HepG2 (cell line): ENCODE results near the gene DACT2. TPM values are rescaled to one million over a fixed set of nuclear protein-coding genes. Genes with fewer than 3 reads are reported as not detected.
A peak's percentile ranks its signal among the peaks of the same experiment; 100 is the strongest.

Experiments
- BRD4 ChIP-seq: sonication (generic); formaldehyde crosslinking; IDR thresholded peaks from 2 replicates; pipeline ENCODE4 v1.4.0; 2020; ENCODE audit warnings: missing genetic modification reagents
- CENPT ChIP-seq: sonication (generic); formaldehyde crosslinking; IDR thresholded peaks from 2 replicates; pipeline ENCODE4 v1.8.0; 2022; ENCODE audit warnings: low read depth, mild to moderate bottlenecking, moderate library complexity, missing genetic modification reagents
- HOXA5 ChIP-seq: sonication (generic); formaldehyde crosslinking; IDR thresholded peaks from 2 replicates; pipeline ENCODE4 v1.4.0; 2020; ENCODE audit warnings: missing genetic modification reagents
- KLF12 ChIP-seq: sonication (generic); formaldehyde crosslinking; IDR thresholded peaks from 2 replicates; pipeline ENCODE4 v1.4.0; 2020; ENCODE audit warnings: missing genetic modification reagents, borderline replicate concordance
- NKX3-1 ChIP-seq: sonication (generic); formaldehyde crosslinking; IDR thresholded peaks from 2 replicates; pipeline ENCODE4 v1.5.0; 2020; ENCODE audit warnings: missing genetic modification reagents
- NR2C2 ChIP-seq: sonication (generic); formaldehyde crosslinking; IDR thresholded peaks from 2 replicates; pipeline ENCODE4 v1.4.0; 2020; ENCODE audit warnings: missing genetic modification reagents, mild to moderate bottlenecking, moderate library complexity, borderline replicate concordance
- SP1 ChIP-seq, 2 experiments: fragments of 450-650 bp in 1 of 2; sonication (generic) in 1 of 2; formaldehyde crosslinking in 1 of 2; IDR thresholded peaks; 2 replicates each; pipeline versions ENCODE4 v1.4.0 to v1.6.1; 2016 to 2020; ENCODE audit warnings: missing genetic modification reagents in 1 of 2
- SP140L ChIP-seq: sonication (generic); formaldehyde crosslinking; IDR thresholded peaks from 2 replicates; pipeline ENCODE4 v1.4.0; 2020; ENCODE audit warnings: missing genetic modification reagents, borderline replicate concordance
- ZNF121 ChIP-seq: sonication (generic); formaldehyde crosslinking; IDR thresholded peaks from 2 replicates; pipeline ENCODE4 v1.5.0; 2020; ENCODE audit warnings: mild to moderate bottlenecking, missing genetic modification reagents
- polyA plus RNA-seq, 8 experiments: library from polyadenylated mRNA; depleted of rRNA in 3 of 8; stranded (reverse) in 7 of 8; unstranded in 1 of 8; fragments of >200 nt; fragmentation: Illumina TruSeq in 4 of 8; extraction: Trizol in 4 of 8; gene quantifications; 2 replicates each; pipeline versions ENCODE4 v1.2.1 to v1.2.3, GENCODE V29; 2011 to 2016; ENCODE audit warnings: low read depth in 4 of 8, missing spikeins in 1 of 8, mixed read lengths in 1 of 8; ENCODE audit not compliant: insufficient read depth in 1 of 8
- total RNA-seq, 5 experiments: library from RNA; depleted of rRNA; stranded (reverse); fragments of >200 nt; fragmentation: Illumina TruSeq; extraction: Trizol; gene quantifications; 2 replicates each; pipeline ENCODE4 v1.2.3, GENCODE V29; 2016; ENCODE audit warnings: low read depth in 1 of 5
- TF ChIP-seq, protein P1 (sequence below): sonication (generic); formaldehyde crosslinking; IDR thresholded peaks from 2 replicates; pipeline ENCODE4 v1.4.0; 2020; ENCODE audit warnings: mild to moderate bottlenecking, missing genetic modification reagents
- TF ChIP-seq, protein P2 (sequence below): sonication (generic); formaldehyde crosslinking; IDR thresholded peaks from 2 replicates; pipeline ENCODE4 v1.8.0; 2022; ENCODE audit warnings: missing genetic modification reagents, mild to moderate bottlenecking, moderate library complexity, borderline replicate concordance
- TF ChIP-seq, protein P3 (sequence below): sonication (generic); formaldehyde crosslinking; IDR thresholded peaks from 2 replicates; pipeline ENCODE4 v1.9.0; 2022; ENCODE audit warnings: missing genetic modification reagents, mild to moderate bottlenecking, borderline replicate concordance
- TF ChIP-seq, protein P4 (sequence below): sonication (generic); formaldehyde crosslinking; IDR thresholded peaks from 2 replicates; pipeline ENCODE4 v1.9.0; 2021; ENCODE audit warnings: missing genetic modification reagents, mild to moderate bottlenecking, borderline replicate concordance
- TF ChIP-seq, protein P5 (sequence below): fragments of 450-650 bp; IDR thresholded peaks from 2 replicates; pipeline ENCODE4 v1.6.1; 2016

The DACT2 gene
- total and polyA plus RNA-seq, 2 of the 13 experiments (the other 11 are each of a cell fraction or from before 2014, with no cell fraction given), result 0.15 TPM; not detected in 1

DNA sequence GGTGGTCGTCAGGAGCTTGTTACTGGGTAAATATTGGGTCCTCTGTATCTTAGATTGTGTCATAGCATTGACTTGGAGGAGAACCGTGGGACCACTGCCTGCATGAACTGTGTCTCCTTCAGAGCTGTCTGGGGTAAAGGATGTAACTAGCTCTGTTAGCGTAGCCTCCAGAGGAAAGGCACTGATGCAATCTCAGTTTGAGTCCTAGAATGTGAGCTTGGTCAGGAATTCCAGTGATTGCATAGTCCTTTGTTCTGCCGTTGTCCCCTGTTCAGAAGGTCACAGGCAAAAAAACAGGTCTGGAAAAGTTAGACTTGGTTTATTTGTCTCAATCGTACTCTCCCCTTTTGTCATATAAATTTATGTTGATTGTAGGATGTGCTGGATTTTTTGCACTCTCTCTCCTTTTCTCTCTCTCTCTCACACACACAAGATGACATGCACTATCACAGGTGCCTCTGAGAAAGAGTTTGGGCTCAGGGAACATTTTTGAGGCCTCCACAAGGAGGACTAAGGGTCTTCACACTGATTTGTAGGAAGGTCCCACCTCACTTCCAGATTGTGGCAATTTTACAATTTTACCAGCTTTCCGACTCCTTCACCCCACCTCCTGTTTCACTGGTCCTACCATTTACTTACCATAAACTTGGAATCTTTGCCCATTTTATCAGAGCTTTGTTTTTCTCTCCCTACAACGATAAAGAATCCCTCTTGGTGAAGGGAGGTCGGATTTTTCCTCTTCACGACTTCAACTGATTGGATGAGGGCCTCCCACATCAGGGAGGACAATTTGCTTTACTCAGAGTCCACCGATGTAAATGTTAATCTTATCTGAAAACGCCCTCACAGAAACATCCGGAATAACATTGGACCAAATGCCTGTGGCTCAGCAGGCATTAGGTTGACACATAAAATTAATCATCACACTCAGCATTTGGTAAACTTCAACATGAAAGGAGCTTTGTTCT is 7.0 kb upstream of the DACT2 start (continued):
- TF ChIP-seq, protein P1, sequence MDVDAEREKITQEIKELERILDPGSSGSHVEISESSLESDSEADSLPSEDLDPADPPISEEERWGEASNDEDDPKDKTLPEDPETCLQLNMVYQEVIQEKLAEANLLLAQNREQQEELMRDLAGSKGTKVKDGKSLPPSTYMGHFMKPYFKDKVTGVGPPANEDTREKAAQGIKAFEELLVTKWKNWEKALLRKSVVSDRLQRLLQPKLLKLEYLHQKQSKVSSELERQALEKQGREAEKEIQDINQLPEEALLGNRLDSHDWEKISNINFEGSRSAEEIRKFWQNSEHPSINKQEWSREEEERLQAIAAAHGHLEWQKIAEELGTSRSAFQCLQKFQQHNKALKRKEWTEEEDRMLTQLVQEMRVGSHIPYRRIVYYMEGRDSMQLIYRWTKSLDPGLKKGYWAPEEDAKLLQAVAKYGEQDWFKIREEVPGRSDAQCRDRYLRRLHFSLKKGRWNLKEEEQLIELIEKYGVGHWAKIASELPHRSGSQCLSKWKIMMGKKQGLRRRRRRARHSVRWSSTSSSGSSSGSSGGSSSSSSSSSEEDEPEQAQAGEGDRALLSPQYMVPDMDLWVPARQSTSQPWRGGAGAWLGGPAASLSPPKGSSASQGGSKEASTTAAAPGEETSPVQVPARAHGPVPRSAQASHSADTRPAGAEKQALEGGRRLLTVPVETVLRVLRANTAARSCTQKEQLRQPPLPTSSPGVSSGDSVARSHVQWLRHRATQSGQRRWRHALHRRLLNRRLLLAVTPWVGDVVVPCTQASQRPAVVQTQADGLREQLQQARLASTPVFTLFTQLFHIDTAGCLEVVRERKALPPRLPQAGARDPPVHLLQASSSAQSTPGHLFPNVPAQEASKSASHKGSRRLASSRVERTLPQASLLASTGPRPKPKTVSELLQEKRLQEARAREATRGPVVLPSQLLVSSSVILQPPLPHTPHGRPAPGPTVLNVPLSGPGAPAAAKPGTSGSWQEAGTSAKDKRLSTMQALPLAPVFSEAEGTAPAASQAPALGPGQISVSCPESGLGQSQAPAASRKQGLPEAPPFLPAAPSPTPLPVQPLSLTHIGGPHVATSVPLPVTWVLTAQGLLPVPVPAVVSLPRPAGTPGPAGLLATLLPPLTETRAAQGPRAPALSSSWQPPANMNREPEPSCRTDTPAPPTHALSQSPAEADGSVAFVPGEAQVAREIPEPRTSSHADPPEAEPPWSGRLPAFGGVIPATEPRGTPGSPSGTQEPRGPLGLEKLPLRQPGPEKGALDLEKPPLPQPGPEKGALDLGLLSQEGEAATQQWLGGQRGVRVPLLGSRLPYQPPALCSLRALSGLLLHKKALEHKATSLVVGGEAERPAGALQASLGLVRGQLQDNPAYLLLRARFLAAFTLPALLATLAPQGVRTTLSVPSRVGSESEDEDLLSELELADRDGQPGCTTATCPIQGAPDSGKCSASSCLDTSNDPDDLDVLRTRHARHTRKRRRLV, result 0 out of 2 replicates have a peak, but pooled peaks have one; percentile 58
- TF ChIP-seq BRD4 (CRISPR knock-in tag), result peak; percentile 56; the same call in 1 of the 2 replicates
- TF ChIP-seq, protein P2, sequence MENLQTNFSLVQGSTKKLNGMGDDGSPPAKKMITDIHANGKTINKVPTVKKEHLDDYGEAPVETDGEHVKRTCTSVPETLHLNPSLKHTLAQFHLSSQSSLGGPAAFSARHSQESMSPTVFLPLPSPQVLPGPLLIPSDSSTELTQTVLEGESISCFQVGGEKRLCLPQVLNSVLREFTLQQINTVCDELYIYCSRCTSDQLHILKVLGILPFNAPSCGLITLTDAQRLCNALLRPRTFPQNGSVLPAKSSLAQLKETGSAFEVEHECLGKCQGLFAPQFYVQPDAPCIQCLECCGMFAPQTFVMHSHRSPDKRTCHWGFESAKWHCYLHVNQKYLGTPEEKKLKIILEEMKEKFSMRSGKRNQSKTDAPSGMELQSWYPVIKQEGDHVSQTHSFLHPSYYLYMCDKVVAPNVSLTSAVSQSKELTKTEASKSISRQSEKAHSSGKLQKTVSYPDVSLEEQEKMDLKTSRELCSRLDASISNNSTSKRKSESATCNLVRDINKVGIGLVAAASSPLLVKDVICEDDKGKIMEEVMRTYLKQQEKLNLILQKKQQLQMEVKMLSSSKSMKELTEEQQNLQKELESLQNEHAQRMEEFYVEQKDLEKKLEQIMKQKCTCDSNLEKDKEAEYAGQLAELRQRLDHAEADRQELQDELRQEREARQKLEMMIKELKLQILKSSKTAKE (CRISPR knock-in tag), result peak; percentile 90
- TF ChIP-seq ZNF121, result no peak; the same call in 1 of the 2 replicates
- TF ChIP-seq, protein P3, sequence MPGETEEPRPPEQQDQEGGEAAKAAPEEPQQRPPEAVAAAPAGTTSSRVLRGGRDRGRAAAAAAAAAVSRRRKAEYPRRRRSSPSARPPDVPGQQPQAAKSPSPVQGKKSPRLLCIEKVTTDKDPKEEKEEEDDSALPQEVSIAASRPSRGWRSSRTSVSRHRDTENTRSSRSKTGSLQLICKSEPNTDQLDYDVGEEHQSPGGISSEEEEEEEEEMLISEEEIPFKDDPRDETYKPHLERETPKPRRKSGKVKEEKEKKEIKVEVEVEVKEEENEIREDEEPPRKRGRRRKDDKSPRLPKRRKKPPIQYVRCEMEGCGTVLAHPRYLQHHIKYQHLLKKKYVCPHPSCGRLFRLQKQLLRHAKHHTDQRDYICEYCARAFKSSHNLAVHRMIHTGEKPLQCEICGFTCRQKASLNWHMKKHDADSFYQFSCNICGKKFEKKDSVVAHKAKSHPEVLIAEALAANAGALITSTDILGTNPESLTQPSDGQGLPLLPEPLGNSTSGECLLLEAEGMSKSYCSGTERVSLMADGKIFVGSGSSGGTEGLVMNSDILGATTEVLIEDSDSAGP (CRISPR knock-in tag), result no peak
- peak; percentile 75; the same call in 1 of the 2 replicates for TF ChIP-seq HOXA5 (CRISPR knock-in tag)
- TF ChIP-seq CENPT, result no peak
- TF ChIP-seq, protein P4, sequence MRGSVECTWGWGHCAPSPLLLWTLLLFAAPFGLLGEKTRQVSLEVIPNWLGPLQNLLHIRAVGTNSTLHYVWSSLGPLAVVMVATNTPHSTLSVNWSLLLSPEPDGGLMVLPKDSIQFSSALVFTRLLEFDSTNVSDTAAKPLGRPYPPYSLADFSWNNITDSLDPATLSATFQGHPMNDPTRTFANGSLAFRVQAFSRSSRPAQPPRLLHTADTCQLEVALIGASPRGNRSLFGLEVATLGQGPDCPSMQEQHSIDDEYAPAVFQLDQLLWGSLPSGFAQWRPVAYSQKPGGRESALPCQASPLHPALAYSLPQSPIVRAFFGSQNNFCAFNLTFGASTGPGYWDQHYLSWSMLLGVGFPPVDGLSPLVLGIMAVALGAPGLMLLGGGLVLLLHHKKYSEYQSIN (CRISPR knock-in tag), result no peak
- 0 out of 2 replicates have a peak, but pooled peaks have one; percentile 48 for TF ChIP-seq NKX3-1 (CRISPR knock-in tag)
- no peak for TF ChIP-seq SP1 (IDR thresholded peaks at IDR 0.05)
- TF ChIP-seq SP1 (CRISPR knock-in tag; IDR thresholded peaks at IDR 0.05), result 0 out of 2 replicates have a peak, but pooled peaks have one; percentile 48
- TF ChIP-seq NR2C2 (CRISPR knock-in tag), result peak; percentile 62; the same call in 1 of the 2 replicates
- TF ChIP-seq SP140L (CRISPR knock-in tag), result no peak
- TF ChIP-seq KLF12 (CRISPR knock-in tag), result no peak
- TF ChIP-seq, protein P5, sequence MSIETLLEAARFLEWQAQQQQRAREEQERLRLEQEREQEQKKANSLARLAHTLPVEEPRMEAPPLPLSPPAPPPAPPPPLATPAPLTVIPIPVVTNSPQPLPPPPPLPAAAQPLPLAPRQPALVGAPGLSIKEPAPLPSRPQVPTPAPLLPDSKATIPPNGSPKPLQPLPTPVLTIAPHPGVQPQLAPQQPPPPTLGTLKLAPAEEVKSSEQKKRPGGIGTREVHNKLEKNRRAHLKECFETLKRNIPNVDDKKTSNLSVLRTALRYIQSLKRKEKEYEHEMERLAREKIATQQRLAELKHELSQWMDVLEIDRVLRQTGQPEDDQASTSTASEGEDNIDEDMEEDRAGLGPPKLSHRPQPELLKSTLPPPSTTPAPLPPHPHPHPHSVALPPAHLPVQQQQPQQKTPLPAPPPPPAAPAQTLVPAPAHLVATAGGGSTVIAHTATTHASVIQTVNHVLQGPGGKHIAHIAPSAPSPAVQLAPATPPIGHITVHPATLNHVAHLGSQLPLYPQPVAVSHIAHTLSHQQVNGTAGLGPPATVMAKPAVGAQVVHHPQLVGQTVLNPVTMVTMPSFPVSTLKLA, result no peak
